ENCODE data around the gene SLC26A3. TPM values are rescaled to one million over a fixed set of nuclear protein-coding genes. Genes with fewer than 3 reads are reported as not detected.
A peak's percentile ranks its signal among the peaks of the same experiment; 100 is the strongest.

SLC26A3 gene
- total RNA-seq, 2 experiments from 2014 or later: not detected

DNA sequence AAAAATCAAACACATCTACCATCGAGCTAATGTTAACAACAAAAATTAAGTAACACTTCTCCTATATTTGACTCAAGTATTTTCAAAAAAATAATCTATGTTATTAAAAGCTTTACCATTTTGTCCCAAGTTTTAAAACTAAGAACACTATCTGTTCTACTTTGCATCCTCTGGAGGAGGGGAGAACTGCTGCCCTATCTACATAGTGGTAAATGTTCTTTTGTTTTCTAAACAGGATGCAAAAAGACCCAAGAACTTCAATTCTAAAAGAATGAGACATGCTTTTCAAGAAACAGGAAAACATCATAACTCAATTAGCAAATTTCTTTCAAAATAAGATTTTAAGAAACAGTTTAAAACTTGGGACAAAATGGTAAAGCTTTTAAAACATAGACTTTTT lies 14.8 kb downstream of the SLC26A3 start:
- no peaks in the 10 kb centered on the region for H3K9me3 Mint-ChIP-seq
- intact Hi-C loops (cut with micrococcal nuclease): no loop called here
- no peaks in the 10 kb centered on the region for H3K27me3 Mint-ChIP-seq
- H3K27ac Mint-ChIP-seq: no peak overlapping the region
- H3K36me3 Mint-ChIP-seq (ENCODE audit: low read depth): no peaks in the 10 kb centered on the region
- no peak overlapping the region for H3K4me3 Mint-ChIP-seq
- peaks cover 12% of the 10 kb centered on the region for H3K4me1 Mint-ChIP-seq (ENCODE audit: low read depth)
- POLR2A ChIA-PET: no interaction called here
- CTCF ChIA-PET: interaction anchor here (0.8 to 1.0 kb wide), 2 partner anchors 16 to 62 kb away, joined by 3 read pairs; no protein-coding TSS in a partner anchor
- TF ChIP-seq, protein P1, sequence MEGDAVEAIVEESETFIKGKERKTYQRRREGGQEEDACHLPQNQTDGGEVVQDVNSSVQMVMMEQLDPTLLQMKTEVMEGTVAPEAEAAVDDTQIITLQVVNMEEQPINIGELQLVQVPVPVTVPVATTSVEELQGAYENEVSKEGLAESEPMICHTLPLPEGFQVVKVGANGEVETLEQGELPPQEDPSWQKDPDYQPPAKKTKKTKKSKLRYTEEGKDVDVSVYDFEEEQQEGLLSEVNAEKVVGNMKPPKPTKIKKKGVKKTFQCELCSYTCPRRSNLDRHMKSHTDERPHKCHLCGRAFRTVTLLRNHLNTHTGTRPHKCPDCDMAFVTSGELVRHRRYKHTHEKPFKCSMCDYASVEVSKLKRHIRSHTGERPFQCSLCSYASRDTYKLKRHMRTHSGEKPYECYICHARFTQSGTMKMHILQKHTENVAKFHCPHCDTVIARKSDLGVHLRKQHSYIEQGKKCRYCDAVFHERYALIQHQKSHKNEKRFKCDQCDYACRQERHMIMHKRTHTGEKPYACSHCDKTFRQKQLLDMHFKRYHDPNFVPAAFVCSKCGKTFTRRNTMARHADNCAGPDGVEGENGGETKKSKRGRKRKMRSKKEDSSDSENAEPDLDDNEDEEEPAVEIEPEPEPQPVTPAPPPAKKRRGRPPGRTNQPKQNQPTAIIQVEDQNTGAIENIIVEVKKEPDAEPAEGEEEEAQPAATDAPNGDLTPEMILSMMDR (IDR thresholded peaks at IDR 0.05): no peak
- ATAC-seq (no peak), DNase-seq (no peak)

DNA sequence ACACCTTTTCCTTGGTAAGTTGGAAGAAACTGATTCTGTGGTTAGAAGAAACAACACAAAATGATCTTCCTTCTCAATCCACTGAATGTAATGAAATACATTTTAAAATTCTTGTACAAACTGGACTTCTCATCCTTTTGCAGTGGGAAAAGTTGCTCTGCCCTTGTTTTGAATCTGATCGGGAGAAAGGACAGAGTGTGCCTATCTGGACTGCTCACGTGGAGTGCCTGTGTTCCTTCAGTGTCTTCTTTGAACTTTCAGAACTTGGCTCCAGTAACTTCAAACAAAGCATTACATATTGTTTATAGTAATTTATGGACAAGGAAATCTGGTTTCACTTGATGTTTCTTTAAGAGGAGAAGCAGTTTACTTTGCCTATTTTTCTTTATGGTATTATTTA lies 17.1 kb downstream of the SLC26A3 start:
- TF ChIP-seq, protein P1 (IDR thresholded peaks at IDR 0.05): no peak
- DNase-seq (no peak), ATAC-seq (no peak)
- no peaks in the 10 kb centered on the region for H3K36me3 Mint-ChIP-seq (ENCODE audit: low read depth)
- no peaks in the 10 kb centered on the region for H3K27me3 Mint-ChIP-seq
- no peaks in the 10 kb centered on the region for H3K9me3 Mint-ChIP-seq
- ChIA-PET CTCF (no interaction called here), POLR2A (no interaction called here)
- peaks cover 12% of the 10 kb centered on the region for H3K4me1 Mint-ChIP-seq (ENCODE audit: low read depth)
- intact Hi-C loops (cut with micrococcal nuclease): no loop called here
- no peak overlapping the region for H3K4me3 Mint-ChIP-seq
- no peak overlapping the region for H3K27ac Mint-ChIP-seq

DNA sequence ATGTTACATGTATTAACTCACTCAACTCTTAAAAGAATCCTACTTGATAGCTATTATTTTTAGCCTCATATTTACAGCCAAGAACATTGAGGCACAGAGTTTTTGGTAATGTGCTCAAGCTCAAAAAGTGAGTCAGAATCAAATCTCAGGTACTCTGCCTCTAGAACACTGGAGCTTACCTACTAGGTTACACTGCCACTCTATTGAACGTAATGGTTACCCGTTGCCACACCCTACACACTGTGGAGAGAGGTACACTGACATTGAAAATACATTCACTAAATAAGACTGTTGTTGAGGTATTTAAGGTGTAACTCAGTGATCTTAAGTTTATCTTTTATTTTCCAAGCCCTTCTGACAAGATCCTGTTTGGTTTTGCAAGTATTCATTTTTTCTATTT lies 17.9 kb downstream of the SLC26A3 start:
- H3K9me3 Mint-ChIP-seq: no peaks in the 10 kb centered on the region
- TF ChIP-seq, protein P1 (IDR thresholded peaks at IDR 0.05): no peak
- H3K4me1 Mint-ChIP-seq (ENCODE audit: low read depth): peaks cover 12% of the 10 kb centered on the region
- H3K4me3 Mint-ChIP-seq: no peak overlapping the region
- CTCF ChIA-PET: interaction anchor here (1.5 to 2.6 kb wide), 2 partner anchors 42 to 90 kb away, joined by 6 read pairs; partner anchors contain the start of gene CBLL1
- H3K27me3 Mint-ChIP-seq: no peaks in the 10 kb centered on the region
- intact Hi-C loops (cut with micrococcal nuclease): no loop called here
- H3K27ac Mint-ChIP-seq: no peak overlapping the region
- ATAC-seq: peak; percentile 62
- no peak for DNase-seq
- H3K36me3 Mint-ChIP-seq (ENCODE audit: low read depth): no peaks in the 10 kb centered on the region
- POLR2A ChIA-PET: interaction anchor here (1.3 kb wide), 1 partner anchor 73 kb away, joined by 4 read pairs; no protein-coding TSS in a partner anchor

DNA sequence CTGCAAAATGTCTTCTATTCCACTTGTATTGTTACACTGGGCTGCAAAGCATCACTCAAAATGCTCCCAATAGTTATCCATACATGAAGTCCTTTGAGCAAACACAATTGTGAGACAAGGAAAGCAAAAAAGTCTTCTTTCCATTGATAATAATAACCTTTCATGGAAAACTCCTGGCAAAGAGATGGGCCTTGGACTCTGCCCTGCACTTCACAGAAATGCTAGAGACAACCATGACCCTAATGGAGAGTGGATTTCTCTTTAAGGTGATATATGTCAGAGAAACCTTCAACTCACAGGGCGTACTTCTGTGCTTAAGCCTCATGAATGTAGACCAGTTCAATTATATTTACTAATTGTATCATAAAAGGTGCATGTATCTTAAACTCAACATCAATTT lies 19.4 kb downstream of the SLC26A3 start:
- no peak for ATAC-seq
- Mint-ChIP-seq H3K27ac (no peak overlapping the region), H3K9me3 (no peaks in the 10 kb centered on the region), H3K36me3 (ENCODE audit: low read depth) (no peaks in the 10 kb centered on the region), H3K27me3 (no peaks in the 10 kb centered on the region), H3K4me1 (ENCODE audit: low read depth) (peaks cover 12% of the 10 kb centered on the region), H3K4me3 (no peak overlapping the region)
- TF ChIP-seq, protein P1 (IDR thresholded peaks at IDR 0.05): no peak
- intact Hi-C loops (cut with micrococcal nuclease): no loop called here
- no peak for DNase-seq
- ChIA-PET POLR2A (interaction anchor here (0.7 kb wide), 1 partner anchor 71 kb away, joined by 3 read pairs; no protein-coding TSS in a partner anchor), CTCF (interaction anchor here (2.6 kb wide), 1 partner anchor 91 kb away, joined by 6 read pairs; no protein-coding TSS in a partner anchor)

DNA sequence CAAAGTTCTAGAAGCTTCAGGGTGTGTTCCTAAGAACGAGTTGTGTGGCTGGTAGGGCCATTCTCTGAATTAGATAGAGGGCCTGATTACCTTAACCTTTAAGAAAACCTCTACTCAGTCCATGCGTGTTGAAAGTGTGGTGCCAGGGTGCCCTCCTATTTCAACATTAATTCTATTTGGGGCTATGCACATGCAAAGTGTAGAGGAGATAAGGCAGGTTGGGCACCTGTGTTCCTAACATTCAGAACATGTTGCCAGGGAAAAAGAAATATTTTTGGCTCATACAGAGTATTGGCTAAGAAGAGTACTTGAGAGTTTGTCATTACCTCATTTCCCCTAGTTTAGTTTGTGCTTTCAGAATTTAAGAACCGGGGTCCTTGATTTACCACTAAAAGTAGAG lies 20.6 kb downstream of the SLC26A3 start:
- Mint-ChIP-seq H3K4me3 (no peak overlapping the region), H3K27me3 (no peaks in the 10 kb centered on the region), H3K36me3 (ENCODE audit: low read depth) (no peaks in the 10 kb centered on the region), H3K27ac (no peak overlapping the region), H3K9me3 (no peaks in the 10 kb centered on the region), H3K4me1 (ENCODE audit: low read depth) (peaks cover 12% of the 10 kb centered on the region)
- ChIA-PET CTCF (no interaction called here), POLR2A (no interaction called here)
- TF ChIP-seq, protein P1 (IDR thresholded peaks at IDR 0.05): no peak
- ATAC-seq (no peak), DNase-seq (no peak)
- intact Hi-C loops (cut with micrococcal nuclease): no loop called here
